Subcutaneous adipose tissue (tissue), 4 donors: Measurements from ENCODE around the gene ESPL1. TPM values are rescaled to one million over a fixed set of nuclear protein-coding genes. Genes with fewer than 3 reads are reported as not detected.

Experiments
- CTCF ChIP-seq: fragments of 450-650 bp; IDR thresholded peaks from one replicate; pipeline ENCODE4 v1.5.1; 2016; ENCODE audit warnings: low read depth, mild to moderate bottlenecking, control low read depth, antibody characterized with exemption, moderate library complexity
- total RNA-seq, 4 donors: library from RNA; depleted of rRNA; stranded (reverse); fragments of >200 nt; gene quantifications; one replicate each; pipeline ENCODE4 v1.1.0, GENCODE V29; 2016

ESPL1 gene
- total RNA-seq, 4 donors from 2014 or later, result 0.38 to 2.4 (median 2.0) TPM; not detected in 1

- TF ChIP-seq CTCF, result no peak
Observed at GRCh38 chr12:53287741-53288216, 19.7 kb downstream of the ESPL1 start.

- no peak for TF ChIP-seq CTCF
Observed at GRCh38 chr12:53288322-53288721, 20.2 kb downstream of the ESPL1 start.

- no peak for TF ChIP-seq CTCF
Observed at GRCh38 chr12:53289891-53290290, 21.8 kb downstream of the ESPL1 start.

- no peak for TF ChIP-seq CTCF
Observed at GRCh38 chr12:53290661-53291060, 22.6 kb downstream of the ESPL1 start.

- TF ChIP-seq CTCF, result no peak
Observed at GRCh38 chr12:53292426-53292825, 24.3 kb downstream of the ESPL1 start.

- no peak for TF ChIP-seq CTCF
Observed at GRCh38 chr12:53295070-53295890, 27.2 kb downstream of the ESPL1 start, which contains the start of gene PFDN5. Gene PFDN5 (plus strand): TSS chr12:53295542. CDS start chr12:53295568, 26 bp downstream.

- TF ChIP-seq CTCF, result no peak
Observed at GRCh38 chr12:53295891-53296219, 27.8 kb downstream of the ESPL1 start.
